Measurements from ENCODE around the gene RNF126. TPM values are rescaled to one million over a fixed set of nuclear protein-coding genes. Genes with fewer than 3 reads are reported as not detected.
A peak's percentile ranks its signal among the peaks of the same experiment; 100 is the strongest.

Gene RNF126
- total RNA-seq, 2 donors from 2014 or later = 54.6 to 74.7 TPM

- intact Hi-C loops (cut with DNase I) = no loop called here
- Histone ChIP-seq H3K36me3 (peaks cover 6% of the 10 kb centered on the region), H3K27ac (no peak overlapping the region), H3K9ac (ENCODE audit: low read depth in 2 of 2, low read length in 2 of 2) (peak overlapping the region in 1 of 2 donors; percentile 35), H3K4me1 (peaks cover 28% of the 10 kb centered on the region), H3K9me3 (no peaks in the 10 kb centered on the region), H3K4me3 (peak overlapping the region; percentile 100), H3K27me3 (no peaks in the 10 kb centered on the region)
- DNase-seq = no peak
- TF ChIP-seq CTCF (IDR thresholded peaks at IDR 0.05) = no peak
Observed at GRCh38 chr19:658916-659839, 3.8 kb downstream of the RNF126 start.

DNA sequence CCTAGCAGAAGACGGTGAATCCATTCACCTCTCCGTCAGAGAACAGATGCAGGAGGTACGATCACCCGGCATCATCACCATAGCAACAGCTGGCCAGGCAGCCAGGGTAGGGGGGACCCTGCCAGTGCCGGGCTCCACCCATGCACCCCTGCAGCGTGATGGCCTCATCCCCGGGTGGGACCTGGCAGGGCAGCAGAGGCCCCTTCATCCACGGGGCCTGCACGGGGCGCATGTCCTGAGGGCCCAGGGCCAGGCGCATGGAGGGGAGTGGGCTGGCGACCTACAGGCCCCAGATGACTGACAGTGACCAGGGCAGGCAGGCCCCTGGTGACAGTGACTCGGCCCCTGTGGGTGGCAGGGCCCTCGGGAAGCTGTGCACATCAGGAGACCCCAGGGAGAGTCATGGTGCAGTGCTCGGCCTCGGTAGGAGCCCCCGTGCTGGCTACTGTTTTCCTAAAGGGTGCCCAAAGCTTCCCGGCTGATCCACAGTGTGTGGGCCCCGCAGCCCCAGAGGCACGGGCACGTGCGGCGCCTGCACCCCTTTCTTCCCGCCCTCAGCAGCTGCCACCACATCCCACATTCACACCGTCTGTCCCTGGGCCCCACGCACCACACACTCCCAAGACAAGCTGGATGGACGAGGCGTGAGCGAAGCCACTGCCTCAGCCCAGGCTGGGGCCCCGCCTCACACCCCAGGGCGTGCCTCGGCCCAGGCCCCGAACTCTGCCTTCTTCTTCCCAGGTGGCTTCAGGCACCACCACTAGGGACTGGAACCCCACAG lies 4.8 kb downstream of the RNF126 start:
- no peak overlapping the region for H3K27ac ChIP-seq
- H3K9me3 ChIP-seq = no peaks in the 10 kb centered on the region
- H3K36me3 ChIP-seq = peaks cover 9% of the 10 kb centered on the region
- H3K27me3 ChIP-seq = no peaks in the 10 kb centered on the region
- intact Hi-C loops (cut with DNase I) = no loop called here
- H3K4me3 ChIP-seq = no peak overlapping the region
- H3K9ac ChIP-seq (ENCODE audit: low read depth in 2 of 2, low read length in 2 of 2) = peak overlapping the region in 1 of 2 donors; percentile 35
- H3K4me1 ChIP-seq = peaks cover 28% of the 10 kb centered on the region
- no peak for TF ChIP-seq CTCF (IDR thresholded peaks at IDR 0.05)
- DNase-seq = no peak

- Histone ChIP-seq H3K9ac (ENCODE audit: low read depth in 2 of 2, low read length in 2 of 2) (peak overlapping the region in 1 of 2 donors; percentile 50), H3K4me1 (peaks cover 28% of the 10 kb centered on the region)
Observed at GRCh38 chr19:657611-658010, 5.4 kb downstream of the RNF126 start.

GRCh38 chr19:656751-657559 lies 6.1 kb downstream of the RNF126 start:
- H3K36me3 ChIP-seq = peaks cover 10% of the 10 kb centered on the region
- H3K27me3 ChIP-seq = no peaks in the 10 kb centered on the region
- no peak for TF ChIP-seq CTCF (IDR thresholded peaks at IDR 0.05)
- no peak overlapping the region for H3K4me3 ChIP-seq
- no peaks in the 10 kb centered on the region for H3K9me3 ChIP-seq
- no peak overlapping the region for H3K9ac ChIP-seq (ENCODE audit: low read depth in 2 of 2, low read length in 2 of 2)
- H3K27ac ChIP-seq = no peak overlapping the region
- H3K4me1 ChIP-seq = peaks cover 28% of the 10 kb centered on the region
- no peak for DNase-seq
- intact Hi-C loops (cut with DNase I) = no loop called here

More at GRCh38 chr19:657611-658010, 5.4 kb downstream of the RNF126 start:
- Histone ChIP-seq H3K9me3 (no peaks in the 10 kb centered on the region), H3K27me3 (no peaks in the 10 kb centered on the region), H3K27ac (no peak overlapping the region), H3K36me3 (peaks cover 10% of the 10 kb centered on the region), H3K4me3 (no peak overlapping the region)
- intact Hi-C loops (cut with DNase I) = no loop called here
- DNase-seq = no peak
- TF ChIP-seq CTCF (IDR thresholded peaks at IDR 0.05) = no peak

DNA sequence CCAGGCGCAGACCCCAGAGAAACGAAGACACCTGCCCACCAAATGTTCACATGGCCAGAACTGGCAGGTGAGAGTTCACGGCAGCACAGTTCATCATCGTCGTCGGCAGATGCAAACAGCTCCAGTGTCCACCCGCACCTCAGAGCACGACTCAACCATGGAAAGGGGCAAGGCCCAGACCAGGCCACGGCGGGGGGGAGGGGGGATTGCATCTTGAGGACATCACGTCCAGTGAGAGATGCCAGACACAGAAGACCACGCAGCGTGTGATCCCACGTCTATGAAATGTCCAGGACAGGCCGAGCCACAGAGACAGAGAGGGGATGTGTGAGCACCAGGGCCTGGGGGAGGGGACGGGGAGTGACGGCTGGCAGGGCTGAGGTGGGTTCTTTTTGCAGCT lies 7.3 kb downstream of the RNF126 start:
- no peak for DNase-seq
- Histone ChIP-seq H3K27ac (no peak overlapping the region), H3K4me3 (no peak overlapping the region), H3K4me1 (peaks cover 23% of the 10 kb centered on the region), H3K27me3 (no peaks in the 10 kb centered on the region), H3K9ac (ENCODE audit: low read depth in 2 of 2, low read length in 2 of 2) (no peak overlapping the region), H3K36me3 (peaks cover 10% of the 10 kb centered on the region), H3K9me3 (no peaks in the 10 kb centered on the region)
- TF ChIP-seq CTCF (IDR thresholded peaks at IDR 0.05) = no peak
- intact Hi-C loops (cut with DNase I) = no loop called here
